GM13976 (cell line): ENCODE data around the gene DNMT3B.

Experiments
- DNase-seq: peaks from one replicate; pipeline ENCODE4 v3.0.0; 2012; ENCODE audit warnings: low spot score
- CTCF ChIP-seq: IDR thresholded peaks from 2 replicates; pipeline ENCODE4 v1.5.1; 2012; ENCODE audit warnings: borderline replicate concordance, mild to moderate bottlenecking; ENCODE audit not compliant: insufficient read depth; ENCODE audit errors: extremely low read depth, missing control alignments, control extremely low read depth
- in situ Hi-C: fragments of 300-500 bp; cut with MboI; formaldehyde crosslinking; loops from one replicate; pipeline ENCODE4 v1.12.0; 2022; ENCODE audit warnings: low sequenced_read_pairs, mixed read lengths, inconsistent platforms; ENCODE audit not compliant: unreplicated experiment

The DNMT3B gene

GRCh38 chr20:32751702-32752457 is 10.3 kb upstream of the DNMT3B start:
- no peak for DNase-seq
- no peak for TF ChIP-seq CTCF
- in situ Hi-C loops: no loop called here

DNA sequence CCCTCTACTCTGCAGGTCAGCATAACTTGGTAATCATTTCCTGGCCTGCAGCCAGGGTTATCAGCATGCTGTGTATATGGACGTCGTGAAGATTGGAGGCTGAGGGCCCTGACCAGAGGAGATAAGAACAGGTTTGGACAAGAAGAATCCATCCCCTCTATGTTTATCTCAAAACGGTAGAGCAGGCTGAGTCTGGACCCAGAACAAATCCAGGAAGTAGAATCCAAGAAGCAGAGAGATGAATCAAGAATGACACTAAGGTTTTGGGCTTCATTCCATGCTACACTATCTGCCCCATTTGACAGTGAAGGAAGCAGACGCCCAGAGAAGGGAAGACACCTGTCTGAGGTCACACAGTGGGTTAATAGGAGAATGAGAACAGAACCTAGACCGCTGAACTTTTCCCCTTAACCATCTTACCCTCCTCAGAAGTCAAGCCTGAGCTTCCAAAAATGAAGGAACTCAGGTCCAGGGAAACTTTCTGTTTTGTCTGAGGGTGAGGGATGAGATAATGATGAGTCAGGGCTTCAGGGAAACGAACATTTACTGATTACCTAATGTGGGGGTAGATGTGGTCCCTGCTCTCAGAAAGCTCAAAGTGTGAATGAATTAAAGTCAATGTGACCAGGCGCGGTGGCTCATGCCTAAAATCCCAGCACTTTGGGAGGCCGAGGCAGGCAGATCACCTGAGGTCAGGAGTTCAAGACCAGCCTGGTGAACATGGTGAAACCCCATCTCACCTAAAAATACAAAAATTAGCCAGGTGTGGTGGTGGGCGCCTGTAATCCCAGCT is 9.5 kb upstream of the DNMT3B start:
- DNase-seq: no peak
- no peak for TF ChIP-seq CTCF
- in situ Hi-C loops: no loop called here

DNA sequence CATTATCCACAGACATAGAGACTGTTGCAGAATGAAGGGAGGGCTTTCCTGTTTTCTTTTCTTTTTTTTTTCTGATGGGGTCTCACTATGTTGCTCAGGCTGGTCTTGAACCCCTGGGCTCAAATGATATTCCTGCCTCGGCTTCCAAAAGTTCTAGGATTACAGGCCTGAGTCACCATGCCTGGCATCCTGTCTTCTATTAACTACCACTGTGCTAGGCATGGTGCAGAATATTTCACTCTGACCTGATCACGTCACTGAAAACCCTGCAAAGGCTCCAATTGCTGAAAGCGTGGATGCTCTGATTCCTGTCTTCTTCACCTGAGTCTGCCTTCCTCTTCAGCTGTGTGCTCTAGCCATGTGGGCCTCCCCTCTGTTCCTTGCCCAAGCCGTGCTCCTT is 8.5 kb upstream of the DNMT3B start:
- in situ Hi-C loops: no loop called here
- DNase-seq: no peak
- no peak for TF ChIP-seq CTCF

GRCh38 chr20:32756156-32756555 is 6.0 kb upstream of the DNMT3B start:
- in situ Hi-C loops: no loop called here

GRCh38 chr20:32761417-32761830 is 761 bp upstream of the DNMT3B start:
- in situ Hi-C loops: no loop called here
- no peak for DNase-seq
- TF ChIP-seq CTCF: no peak

More at GRCh38 chr20:32756156-32756555, 6.0 kb upstream of the DNMT3B start:
- no peak for DNase-seq
- no peak for TF ChIP-seq CTCF

DNA sequence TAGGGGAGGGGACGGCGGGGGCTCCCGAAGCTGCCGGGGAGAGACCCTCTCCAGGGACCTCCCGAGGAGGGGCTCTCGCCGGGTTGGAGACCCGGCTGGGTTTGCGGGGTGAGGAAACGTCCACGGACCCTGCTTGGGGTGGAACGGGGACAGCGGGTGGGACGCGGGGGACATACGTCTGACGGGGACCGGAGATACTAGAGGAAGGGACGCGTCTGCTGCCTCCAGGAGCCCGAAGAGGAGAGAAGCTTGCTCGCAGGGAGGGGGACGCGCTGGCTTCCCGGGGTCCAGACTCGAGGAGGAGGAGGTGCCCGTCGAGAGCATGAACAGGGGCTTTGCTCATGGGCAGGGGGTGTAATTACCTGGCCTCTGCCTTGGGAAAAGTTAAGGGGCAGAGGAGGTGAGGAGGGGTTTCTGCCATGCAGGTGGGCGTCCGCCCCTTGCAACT is 593 bp downstream of the DNMT3B start:
- no peak for TF ChIP-seq CTCF
- in situ Hi-C loops: no loop called here
- DNase-seq: peak; percentile 58
